GM12864 (cell line): ENCODE results near the gene PPM1J.
"Not testable (repeated sequence)": the region's sequence is repeated elsewhere in the genome, so short reads cannot be mapped to it uniquely, and the experiment has no call there.

ENCODE experiments used
- DNase-seq: peaks from one replicate; pipeline ENCODE4 v3.0.0-alpha.2; 2011; ENCODE audit warnings: low read depth
- H3K4me3 ChIP-seq: 2 replicates; pipeline ENCODE4 v1.5.1; 2011; ENCODE audit warnings: mild to moderate bottlenecking, low read depth, low read length, control low read depth
- TF ChIP-seq, protein P1 (sequence below): IDR thresholded peaks from 2 replicates; pipeline ENCODE4 v1.5.1; 2011; ENCODE audit warnings: low read depth, mild to moderate bottlenecking, moderate library complexity, low read length, control low read depth, inconsistent platforms; ENCODE audit errors: missing control alignments

PPM1J gene

DNA sequence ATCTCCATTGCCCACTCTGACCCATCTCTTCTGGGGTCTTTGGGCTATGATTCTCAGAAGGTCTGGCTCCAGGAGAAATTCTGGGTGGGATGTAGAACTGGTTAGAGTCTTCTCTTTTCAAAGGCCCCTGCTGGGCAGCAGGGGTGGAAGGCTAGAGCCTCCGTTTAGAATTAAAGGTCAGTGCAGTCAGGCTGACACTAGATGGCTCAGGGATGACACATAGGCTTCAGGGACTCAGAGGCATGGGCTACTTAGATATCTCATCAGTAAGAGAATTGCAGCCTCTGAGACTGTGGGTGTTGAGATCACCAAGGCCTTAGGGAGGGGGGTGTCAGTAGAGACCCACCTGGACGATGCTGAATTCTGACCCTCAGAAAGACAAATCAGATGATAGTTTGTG is 12.6 kb upstream of the PPM1J start:
- no peak overlapping the region for H3K4me3 ChIP-seq
- TF ChIP-seq, protein P1, sequence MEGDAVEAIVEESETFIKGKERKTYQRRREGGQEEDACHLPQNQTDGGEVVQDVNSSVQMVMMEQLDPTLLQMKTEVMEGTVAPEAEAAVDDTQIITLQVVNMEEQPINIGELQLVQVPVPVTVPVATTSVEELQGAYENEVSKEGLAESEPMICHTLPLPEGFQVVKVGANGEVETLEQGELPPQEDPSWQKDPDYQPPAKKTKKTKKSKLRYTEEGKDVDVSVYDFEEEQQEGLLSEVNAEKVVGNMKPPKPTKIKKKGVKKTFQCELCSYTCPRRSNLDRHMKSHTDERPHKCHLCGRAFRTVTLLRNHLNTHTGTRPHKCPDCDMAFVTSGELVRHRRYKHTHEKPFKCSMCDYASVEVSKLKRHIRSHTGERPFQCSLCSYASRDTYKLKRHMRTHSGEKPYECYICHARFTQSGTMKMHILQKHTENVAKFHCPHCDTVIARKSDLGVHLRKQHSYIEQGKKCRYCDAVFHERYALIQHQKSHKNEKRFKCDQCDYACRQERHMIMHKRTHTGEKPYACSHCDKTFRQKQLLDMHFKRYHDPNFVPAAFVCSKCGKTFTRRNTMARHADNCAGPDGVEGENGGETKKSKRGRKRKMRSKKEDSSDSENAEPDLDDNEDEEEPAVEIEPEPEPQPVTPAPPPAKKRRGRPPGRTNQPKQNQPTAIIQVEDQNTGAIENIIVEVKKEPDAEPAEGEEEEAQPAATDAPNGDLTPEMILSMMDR, result no peak
- DNase-seq, result no peak

DNA sequence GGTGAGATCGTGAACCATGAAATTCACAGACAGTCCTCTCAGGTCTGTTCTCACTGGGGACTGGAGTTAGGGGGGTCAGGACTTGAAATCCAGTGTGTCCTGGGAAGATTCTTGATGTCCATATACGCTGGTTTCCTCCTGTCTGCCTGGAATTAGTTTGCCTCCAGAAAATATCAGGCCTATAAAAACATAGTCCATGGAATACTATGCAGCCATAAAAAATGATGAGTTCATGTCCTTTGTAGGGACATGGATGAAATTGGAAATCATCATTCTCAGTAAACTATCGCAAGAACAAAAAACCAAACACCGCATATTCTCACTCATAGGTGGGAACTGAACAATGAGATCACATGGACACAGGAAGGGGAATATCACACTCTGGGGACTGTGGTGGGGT is 9.1 kb upstream of the PPM1J start:
- H3K4me3 ChIP-seq, DNase-seq: not testable (repeated sequence)

DNA sequence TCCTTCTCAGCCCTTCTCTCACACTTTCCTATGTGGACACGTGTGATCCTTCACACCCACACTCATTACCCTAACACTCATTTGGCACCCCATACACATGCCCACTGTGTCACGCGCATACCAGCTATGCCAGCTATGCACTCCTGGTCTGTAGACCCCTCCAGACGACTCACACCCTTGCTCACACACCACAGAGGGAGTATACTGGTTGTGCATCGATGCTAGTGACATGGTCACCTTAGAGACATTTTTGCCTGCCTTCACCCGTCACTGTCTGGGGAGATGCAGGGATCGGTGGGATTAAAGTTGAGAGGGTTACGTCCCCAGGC is 8.3 kb upstream of the PPM1J start:
- TF ChIP-seq, protein P1, result no peak
- DNase-seq, result no peak

DNA sequence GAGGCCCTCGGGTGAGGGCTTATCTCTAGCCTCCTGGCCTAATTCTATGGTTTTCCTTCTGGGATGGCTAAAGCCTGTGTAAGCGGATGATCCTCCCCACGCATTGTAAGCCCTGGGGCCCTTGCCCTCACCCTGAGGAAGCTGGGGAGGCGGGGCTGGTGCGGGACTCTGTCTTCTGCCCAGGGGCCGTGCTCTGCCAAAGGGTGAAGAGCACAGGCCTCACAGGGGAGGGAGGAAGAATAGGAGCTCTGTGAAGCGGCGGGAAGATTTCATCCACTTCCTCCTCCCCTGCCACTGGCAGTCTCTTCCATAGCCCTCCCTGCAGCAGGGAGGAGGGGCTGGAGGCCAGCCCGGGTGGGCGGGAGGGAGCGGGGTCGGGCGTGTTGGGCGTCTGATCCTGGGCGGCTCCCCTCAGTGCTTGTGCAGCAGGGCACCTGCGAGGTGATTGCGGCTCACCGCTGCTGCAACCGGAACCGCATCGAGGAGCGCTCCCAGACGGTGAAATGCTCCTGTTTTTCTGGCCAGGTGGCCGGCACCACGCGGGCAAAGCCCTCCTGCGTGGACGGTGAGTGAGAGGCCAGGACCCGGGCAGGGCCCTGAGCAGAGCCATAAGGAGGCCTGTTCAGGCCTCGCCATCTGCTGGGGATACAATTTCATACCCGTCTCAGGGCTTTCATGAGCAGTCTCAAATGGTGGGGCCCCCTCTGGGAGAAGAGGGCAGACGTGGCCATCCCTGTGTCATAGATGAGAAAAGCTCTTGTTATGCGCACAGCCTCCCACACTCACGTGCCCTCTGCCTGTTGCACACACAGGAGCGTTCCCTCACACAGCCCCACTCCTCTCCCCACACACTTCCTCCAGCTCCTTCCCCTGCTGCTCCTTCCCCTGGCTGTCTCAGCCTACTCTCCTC is 7.7 kb upstream of the PPM1J start:
- TF ChIP-seq, protein P1, result no peak
- DNase-seq, result no peak
- no peak overlapping the region for H3K4me3 ChIP-seq

More for the DNA sequence above, 8.3 kb upstream of the PPM1J start:
- H3K4me3 ChIP-seq, result no peak overlapping the region

DNA sequence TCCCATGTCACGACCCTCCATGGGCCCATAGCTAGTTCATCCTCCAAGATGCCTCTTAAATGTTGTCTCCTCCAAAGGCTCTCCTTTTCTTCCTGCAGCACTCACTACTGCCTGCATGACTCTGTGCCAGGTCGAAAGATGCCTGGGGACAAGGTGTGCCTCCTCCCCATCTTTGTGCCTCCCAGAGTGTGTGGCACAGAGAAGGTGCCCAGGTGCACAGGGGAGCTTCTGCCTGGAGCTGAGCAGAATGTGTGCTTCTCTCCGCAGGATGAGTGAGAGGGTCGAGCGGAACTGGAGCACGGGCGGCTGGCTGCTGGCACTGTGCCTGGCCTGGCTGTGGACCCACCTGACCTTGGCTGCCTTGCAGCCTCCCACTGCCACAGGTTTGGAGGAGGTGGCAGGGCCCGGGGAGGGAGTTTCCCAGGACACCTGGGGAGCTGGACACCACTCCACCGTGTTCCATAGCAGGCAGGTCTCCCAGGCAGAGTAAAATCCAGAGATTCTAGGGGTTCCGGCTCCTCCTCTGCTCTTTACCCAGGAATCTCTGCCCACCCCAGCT is 6.9 kb upstream of the PPM1J start:
- H3K4me3 ChIP-seq, result no peak overlapping the region
- DNase-seq, result no peak

DNA sequence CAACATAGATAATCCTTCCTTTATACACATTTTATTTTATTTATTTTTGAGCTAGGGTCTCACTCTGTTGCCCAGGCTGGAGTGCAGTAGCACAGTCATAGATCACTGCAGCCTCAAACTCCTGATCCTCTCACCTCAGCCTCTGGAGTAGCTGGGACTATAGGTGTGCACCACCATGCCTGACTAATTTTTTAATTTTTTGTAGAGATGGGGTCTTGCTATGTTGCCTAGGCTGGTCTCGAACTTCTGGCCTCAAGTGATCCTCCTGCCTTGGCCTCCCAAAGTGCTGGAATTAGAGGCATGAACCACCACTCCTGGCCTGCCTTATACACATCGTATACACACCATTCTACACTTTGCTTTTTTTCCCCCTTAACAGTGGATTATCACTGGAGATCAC is 6.2 kb upstream of the PPM1J start:
- DNase-seq, H3K4me3 ChIP-seq: not testable (repeated sequence)

More for the DNA sequence above, 6.9 kb upstream of the PPM1J start:
- TF ChIP-seq, protein P1, result no peak

DNA sequence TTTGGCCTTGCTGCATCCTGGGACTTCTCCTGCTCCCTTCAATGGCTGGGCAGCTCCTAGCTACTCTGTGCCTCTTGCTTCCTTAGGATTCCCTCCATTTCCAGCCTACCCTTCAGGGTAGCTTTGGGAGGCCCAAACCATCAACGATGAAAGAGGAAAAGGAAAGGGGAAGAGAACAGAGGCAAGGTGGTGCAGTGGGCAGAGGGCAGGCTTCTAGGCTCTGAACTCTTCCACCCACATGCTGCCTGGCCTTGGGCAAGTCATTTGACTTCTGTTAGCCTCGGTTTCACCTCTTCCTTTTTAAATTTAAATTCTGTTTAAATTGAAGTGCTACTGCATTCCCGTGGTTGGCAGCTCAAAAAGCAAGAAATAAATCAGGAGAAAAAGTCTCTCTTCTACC is 5.7 kb upstream of the PPM1J start:
- no peak for DNase-seq
- no peak overlapping the region for H3K4me3 ChIP-seq
- TF ChIP-seq, protein P1, result no peak

DNA sequence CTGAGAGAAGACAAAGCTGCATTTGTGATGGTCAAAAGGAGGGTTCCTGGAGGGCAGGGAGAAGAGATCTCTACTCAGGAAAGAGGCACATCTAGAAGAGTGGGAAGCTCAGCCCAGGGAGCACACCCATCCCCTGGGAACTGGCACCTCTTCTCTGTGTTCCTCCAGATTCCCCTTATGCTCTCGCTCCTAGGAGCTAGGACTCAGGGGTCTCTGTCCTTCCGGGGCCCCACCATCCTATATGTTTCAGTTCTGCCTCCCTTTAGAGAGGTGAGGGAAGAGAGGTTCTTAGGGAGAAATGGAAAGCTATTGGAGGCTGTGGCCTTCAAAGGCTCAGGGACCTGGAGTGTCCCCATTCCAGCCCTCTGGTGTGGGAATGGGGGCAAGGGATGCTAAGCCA is 4.6 kb upstream of the PPM1J start:
- DNase-seq, result no peak
- TF ChIP-seq, protein P1, result no peak
- H3K4me3 ChIP-seq, result no peak overlapping the region
